Hematopoietic multipotent progenitor cell treated with erythropoietin and hydrocortisone succinate and interleukin-3 and kit ligand, for 15 days (in vitro differentiated cells): Measurements from ENCODE around the gene SLC27A3.
A peak's percentile ranks its signal among the peaks of the same experiment; 100 is the strongest.

ENCODE experiments used
- DNase-seq: peaks from one replicate; pipeline ENCODE4 v3.0.0-alpha.2; 2015; ENCODE audit warnings: low spot score

SLC27A3 gene, protein sequence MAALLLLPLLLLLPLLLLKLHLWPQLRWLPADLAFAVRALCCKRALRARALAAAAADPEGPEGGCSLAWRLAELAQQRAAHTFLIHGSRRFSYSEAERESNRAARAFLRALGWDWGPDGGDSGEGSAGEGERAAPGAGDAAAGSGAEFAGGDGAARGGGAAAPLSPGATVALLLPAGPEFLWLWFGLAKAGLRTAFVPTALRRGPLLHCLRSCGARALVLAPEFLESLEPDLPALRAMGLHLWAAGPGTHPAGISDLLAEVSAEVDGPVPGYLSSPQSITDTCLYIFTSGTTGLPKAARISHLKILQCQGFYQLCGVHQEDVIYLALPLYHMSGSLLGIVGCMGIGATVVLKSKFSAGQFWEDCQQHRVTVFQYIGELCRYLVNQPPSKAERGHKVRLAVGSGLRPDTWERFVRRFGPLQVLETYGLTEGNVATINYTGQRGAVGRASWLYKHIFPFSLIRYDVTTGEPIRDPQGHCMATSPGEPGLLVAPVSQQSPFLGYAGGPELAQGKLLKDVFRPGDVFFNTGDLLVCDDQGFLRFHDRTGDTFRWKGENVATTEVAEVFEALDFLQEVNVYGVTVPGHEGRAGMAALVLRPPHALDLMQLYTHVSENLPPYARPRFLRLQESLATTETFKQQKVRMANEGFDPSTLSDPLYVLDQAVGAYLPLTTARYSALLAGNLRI

DNA sequence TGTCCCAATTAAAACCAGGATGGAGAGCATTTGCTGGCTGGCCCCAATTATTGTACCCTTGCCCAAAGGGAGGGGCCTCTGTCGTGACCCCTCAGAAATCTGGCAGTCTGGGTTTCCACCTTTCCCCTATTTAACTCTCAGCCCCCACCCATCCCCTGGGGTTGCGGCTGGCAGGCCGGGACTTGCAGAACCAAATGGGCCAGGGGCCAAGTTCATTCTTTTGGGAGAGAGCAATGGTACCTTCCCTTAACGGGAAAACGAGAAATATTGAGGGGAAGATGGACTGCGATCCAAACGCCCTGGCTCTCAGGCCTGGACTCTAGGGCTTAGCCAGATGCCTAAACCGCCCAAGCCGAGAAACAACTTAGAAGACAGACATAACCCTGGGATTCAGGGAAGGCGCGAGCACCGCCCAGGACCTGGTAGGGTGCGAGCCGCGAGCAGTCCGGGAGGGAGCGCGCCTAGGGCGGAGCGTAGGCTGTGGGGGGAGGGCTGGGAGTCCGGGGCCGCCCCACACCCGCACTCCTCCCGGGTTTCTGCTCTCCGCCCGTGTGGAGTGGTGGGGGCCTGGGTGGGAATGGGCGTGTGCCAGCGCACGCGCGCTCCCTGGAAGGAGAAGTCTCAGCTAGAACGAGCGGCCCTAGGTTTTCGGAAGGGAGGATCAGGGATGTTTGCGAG lies at the start of gene SLC27A3:
TSS of gene SLC27A3 (plus strand) at position 628 of the 678 bp plus-strand sequence. CDS start 91 bp downstream, outside the sequence.
- no peak for DNase-seq

DNA sequence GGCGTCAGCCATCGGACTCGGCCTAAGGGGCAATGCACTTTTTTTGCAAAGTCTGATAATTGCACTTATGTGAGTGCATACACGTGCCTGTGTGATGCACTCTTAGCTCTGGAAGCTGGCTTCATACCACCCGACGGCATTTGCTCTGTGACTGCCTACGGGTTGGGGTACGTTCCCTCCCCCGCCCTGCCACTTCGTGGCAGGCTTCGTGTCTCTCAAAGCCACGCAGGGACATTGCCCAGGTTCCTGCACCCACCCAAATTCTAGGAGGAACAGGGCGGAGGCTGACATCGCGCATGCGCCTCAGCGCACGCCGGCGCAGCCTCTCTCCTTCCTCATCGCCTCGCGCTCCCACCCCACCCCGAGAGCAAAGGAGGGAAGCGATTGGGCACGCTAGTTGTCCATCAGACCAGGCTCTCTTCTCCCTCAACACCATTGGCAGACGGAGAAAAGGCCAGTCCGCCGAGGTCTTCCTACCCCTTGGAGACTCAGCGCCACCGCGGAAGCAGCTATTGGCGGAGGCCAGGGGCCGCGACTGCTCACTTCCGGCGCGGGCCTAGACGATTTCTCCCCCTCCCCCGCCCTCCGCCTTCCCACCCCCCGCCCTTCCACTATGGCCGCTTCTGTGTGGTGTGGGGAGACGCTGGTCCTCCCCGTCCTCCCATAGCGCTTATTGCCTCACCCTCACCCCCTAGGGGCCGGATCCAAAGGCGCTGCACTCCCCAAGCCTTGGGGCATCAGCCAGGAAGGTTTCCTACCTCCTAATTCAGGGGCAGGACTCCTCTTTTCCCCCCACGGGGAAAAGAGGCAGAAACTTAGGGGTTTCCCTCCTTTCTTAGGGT lies 47.5 kb upstream of the SLC27A3 start, which contains the start of gene INTS3:
TSS of gene INTS3 (plus strand) at position 588 of the 842 bp plus-strand sequence. CDS start 585 bp downstream, outside the sequence.
- DNase-seq, result peak; percentile 99

DNA sequence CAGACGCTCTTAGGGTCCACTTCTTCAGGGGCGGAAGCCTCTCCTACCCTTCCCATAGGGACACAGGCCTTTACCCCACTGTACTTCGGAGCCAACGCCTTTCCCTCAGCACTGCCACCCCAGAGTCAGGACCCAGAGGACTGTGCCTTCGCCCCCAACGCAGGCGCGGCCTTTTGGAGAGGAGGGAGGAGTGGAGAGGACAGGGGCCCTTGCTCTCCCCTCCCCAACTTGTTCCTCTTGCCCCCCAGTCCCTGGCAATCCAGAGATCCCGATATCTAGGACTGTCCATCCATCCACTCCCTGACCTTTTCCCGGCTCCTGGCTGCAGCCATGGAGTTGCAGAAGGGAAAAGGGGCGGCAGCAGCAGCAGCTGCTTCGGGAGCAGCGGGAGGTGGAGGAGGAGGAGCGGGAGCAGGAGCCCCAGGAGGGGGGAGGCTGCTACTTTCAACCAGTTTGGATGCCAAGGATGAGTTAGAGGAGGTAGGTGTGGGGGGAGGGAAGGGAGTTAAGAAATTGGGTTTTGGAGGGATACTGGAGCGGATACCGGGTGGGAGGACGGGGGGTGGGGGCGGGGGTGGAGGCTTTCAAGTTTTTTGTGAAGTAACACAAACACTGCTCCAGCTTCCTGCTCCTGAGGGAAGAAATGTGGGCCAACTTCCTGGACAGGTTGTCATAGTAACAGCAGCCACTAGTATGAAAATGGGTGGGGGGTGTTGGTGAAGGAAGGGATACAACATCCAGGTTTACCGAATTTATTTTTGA lies 46.7 kb upstream of the SLC27A3 start:
- no peak for DNase-seq

DNA sequence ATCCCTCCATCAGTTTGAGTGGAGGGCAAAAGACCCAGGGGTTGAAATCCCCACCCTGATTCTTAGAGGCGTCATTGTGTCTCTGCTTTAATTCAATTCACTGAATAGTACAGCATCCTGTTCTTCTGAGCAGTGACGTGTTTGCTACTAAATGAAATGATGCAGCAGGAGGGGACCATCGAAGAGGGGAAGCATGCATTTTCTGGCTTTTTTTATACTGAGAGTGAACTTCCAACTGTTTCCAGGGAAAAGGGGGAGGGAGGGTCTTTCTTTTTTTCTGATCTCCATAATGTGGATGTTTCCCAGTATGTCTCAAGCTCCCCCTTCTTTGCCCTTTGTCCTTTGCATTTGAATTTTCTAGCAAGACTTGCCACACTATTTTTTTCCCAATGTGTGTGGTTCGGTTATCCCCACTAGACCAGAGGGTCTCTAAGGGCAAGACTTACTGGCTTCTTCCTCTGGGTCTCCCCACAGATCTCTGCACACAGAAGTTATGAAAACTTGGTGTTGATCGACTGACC lies 44.7 kb upstream of the SLC27A3 start:
- DNase-seq, result peak; percentile 1

DNA sequence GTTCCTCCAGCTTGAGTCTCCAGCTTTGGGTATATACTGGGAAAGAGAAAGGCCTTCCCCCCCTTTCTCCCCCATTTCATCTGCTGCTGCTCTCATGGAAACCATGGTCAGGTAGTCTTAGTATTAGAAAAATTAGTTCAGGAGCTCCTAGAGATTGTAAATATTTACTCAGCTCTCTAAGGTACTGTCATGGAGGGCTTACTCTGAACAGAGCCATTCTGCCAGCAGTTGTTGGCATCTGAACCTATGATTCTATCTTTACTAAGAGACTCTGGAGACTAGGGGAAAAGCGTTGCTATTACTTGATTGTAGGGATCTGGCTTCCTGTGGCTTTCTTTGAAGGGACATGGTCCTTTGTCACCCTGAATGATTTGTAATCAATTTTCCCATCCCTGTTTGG lies 41.2 kb upstream of the SLC27A3 start:
- no peak for DNase-seq

DNA sequence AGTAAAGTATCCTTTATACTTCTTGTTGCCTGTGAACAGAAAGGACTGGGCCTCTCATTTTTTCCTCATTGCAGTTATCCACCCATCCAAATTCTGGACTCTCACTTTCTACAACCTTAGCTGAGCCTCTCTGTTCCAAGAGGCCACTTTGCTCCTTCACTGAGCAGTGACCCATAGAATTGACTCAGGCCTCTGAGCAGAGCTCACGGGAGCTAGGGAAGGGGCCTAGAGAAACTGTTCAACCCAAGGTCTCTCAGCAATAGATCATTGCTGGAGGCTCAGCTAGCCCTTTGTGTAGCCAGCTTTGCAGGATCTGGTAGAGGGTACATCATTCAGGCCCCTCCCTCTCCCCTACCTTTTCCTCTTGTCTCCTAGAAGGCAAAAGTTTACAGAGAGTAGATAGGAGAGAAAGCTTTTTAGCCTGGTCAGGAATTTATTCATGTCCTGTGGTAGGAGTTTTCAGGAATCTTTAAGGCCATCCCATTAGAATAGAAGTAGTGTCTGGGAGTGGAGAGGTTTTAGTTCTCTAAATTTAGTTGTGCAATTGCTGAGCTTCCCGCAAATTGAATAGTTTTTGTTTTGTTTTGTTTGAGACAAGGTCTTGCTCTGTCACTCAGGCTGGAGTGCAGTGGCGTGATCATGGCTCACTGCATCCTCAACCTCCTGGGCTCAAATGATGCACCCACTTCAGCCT lies 40.7 kb upstream of the SLC27A3 start:
- no peak for DNase-seq

DNA sequence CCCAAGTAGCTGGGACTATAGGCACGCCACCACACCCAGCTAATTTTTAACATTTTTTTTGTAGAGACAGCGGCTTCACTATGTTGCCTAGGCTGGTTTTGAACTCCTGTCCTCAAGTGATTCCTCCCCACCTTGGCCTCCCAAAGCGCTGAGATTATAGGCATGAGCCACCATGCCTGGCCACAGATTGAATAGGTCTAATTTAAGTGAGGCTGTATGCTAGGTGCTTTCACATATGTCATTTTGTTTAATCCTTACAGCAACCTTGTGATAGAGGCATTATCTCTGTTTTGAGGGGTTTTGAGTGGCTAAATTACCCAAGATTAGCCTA lies 40.2 kb upstream of the SLC27A3 start:
- no peak for DNase-seq

DNA sequence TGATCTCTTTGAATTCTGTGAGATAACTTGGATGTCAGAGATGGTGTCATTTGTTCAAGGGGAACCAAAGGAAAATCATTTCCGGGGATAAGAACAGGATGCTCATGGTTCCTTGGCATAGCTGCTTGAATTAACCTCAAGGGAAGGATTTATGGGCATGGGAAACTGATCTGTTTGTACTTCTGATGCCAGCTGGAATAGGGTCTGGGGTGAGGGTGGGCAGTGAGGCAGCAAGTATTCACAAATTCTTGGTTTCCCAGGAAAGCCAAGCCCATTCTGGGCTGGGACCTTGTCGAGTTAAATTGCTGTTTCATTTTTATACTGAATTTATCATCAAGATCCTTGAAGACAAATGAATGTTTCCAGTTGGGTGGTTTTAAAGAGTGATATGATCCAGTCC lies 33.2 kb upstream of the SLC27A3 start:
- no peak for DNase-seq

DNA sequence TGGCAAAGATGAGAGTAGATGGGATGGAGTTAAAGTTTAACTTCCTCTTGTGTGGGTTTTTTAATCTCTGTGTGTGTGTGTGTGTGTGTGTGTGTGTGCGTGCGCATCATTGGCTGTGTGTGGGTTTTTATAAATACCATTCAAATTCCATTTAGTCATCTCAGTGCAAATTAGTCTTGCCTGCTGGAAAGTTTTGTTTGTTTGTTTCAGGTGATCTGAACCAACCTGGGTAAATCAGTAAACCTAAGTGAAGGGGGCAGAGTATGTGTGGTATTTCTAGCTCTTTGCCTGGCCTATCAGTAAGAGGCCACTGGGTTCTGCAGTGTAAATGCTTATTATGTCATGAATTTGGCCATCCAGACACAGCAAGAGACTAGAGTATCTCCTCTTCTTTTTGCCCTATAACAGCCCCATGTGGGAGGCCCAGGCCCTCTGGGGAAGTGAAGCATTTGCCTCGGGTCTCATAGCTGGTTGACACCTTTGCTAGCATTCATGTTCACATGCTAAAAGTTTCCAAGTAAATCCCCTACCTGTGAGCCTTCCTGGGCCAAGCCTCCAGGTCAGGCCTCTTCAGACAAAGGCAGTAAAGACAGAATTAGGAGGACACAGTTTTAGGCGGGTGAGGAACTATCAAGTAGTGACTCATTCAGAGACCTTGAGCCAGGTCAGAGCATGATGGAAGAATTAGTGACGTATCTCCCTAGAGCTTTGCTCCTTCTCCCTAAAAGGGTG lies 32.6 kb upstream of the SLC27A3 start:
- DNase-seq, result no peak

DNA sequence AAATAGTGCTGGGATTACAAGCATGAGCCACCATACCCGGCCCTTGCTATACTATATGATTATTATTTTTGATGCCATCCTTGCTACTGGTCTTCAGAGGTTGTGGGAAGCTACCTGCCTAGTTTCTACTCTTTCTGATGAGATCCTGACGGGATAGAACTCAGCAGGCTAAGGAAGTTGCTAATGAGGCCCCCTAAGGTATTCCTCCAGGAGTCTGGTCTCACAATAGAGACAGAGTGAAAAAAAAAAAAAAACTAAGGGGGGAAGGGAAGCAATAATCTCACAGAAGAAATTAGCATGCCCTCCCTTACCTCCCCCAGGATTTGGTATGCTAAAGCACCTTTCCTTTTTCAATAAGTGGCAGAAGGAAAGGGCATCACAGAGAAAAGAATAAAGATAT lies 29.8 kb upstream of the SLC27A3 start:
- DNase-seq, result no peak

DNA sequence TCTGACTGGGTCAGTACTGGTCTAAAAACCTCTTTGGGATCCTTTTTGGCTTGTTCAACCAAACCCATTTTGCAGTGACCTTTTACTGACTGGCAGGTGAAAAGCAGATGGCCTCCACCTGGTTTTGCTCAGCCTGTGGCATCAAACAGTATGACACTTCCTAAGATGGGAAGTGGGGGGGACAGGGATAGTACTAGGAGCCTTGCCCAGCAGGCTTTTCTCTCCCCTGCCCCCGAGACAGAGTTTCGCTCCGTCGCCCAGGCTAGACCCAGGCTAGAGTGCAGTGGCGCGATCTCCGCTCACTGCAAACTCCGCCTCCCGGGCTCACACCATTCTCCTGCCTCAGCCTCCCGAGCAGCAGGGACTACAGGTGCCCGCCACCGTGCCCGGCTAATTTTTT lies 29.0 kb upstream of the SLC27A3 start:
- no peak for DNase-seq

DNA sequence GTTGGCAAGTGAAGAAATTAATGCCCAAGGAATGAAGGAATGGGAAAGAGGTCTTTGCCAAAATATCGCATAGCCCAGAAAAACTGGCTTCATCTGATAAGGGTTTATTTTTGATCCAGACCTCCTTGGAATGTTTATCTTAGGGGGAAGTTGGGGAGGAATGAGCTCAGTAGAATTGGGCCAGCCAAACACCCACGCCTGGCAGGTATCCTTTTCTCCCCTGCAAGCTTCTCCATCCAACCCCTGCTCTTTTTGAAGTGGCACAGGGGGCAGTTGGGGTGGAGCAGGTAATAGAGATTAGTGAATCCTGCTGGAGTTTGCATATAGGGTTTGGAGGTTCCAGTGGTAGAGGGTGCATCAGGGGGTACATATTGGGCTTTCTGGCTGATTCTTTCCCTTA lies 26.3 kb upstream of the SLC27A3 start:
- no peak for DNase-seq

DNA sequence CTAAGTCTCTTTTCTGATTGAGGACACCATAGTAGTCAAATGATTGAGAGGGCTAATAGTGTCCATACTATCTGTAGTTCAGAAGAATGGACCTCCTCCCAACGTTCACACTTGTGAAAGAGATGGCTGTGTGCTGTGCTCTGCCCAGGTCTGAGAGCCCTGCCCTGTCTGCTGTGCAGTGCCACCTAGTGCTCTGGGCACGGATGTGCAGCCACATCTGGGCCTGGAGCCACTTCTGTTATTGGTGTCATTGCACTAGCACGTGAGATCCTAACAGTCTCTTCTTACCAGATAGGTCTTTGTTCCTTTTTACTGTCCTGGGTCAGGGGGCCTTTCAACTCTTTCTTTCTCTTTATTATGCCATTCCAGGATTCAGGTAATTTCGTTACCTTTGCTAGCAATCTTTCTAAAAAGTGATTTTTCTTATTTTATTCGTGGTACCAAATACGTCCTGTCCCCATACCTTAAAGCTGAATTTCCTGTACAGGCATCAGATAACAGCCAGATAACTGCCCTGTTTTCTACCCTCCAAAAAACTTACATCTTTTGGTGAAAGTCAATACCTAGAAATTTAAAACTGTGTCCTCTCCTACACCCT lies 25.7 kb upstream of the SLC27A3 start:
- DNase-seq, result peak; percentile 84

DNA sequence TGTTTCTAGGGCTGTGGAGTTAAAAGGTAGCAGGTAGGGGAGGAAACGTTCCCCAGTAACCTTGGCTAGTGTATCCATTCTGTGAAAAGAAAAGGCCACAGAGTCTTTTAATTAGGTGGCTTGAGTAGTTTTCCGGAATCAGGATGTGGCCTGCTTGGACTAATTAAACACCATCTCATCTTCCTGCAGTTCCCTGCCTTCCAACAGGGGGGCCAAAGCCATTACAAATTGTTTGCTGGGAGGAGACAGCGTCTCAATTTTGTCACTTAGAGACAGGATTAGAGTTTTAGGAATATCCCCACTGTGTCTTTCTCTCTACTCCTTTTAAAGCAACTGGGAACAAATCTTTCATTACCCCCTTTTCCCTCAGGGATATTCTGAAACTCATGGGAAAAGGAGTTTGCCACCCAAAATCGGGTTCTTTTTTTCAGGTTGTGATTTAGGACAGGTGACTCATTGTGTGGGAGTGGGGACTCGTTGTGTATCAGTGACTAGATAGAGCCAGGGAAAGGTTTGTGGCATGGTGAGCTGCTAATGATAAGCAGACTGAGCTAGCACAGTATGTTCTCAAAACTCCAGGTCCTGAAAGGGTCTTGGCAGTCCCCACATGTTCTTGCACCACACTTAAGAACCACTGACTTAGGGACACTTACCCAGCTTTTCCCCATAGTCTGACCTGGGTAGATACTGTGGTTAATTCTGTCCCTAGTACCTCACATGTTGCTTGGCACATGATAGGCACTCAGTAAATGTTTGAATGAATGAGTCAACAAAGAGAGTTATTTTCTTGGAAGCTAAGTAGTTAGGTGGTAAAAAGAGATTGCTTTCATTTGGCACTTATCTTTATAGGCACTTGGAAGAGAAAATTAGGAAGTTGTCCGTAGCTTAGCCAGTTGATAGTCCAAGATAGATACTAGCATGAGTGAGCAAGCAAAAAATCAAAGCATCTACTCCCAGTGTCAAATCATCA lies 24.9 kb upstream of the SLC27A3 start:
- no peak for DNase-seq

DNA sequence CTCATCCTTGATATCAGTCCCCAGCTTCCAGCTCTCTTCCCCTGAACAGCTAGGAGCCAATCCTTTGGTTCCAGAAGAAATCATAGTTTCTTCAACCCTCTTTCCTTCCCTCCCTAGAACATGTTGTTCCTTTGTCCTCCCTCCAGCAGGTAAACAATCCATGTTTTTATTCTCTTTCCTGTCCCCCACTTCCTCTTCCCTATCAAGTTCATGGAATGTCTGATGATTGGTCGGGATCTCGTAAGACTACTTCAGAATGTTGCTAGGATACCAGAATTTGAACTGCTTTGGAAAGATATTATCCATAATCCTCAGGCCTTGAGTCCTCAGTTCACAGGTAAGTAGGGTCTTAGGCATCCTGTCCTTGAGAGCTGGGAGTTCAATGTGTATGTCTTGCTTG lies 23.1 kb upstream of the SLC27A3 start:
- DNase-seq, result no peak

DNA sequence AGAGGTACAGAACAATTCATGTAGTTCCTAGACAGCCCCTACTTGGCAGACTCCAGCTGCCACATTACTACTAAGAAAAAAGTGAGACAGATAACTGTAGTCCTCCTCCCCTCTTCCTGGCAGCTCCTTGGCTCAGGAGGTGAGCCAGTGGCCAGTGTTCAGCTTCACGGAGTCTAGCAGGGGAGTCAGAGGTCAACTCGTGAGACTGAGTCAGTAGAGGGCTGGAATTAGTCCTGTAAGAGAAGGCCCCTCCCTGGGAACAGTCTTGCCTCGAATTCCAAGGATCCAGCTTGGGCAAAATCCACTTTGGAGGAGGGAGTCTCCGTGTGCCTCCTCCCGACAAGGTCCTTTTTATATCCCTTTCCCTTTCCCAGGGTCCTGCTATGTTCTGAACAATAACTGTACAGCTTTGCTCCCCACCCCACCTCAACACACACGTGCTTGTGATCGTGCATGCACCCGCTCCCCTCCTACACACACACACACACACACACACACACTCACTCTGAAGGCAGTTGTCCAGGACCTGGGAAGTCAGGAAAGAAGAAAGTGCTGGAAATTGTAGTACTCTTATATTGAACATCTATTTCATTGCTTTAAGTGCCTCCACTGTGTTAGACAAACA lies 22.5 kb upstream of the SLC27A3 start:
- no peak for DNase-seq

DNA sequence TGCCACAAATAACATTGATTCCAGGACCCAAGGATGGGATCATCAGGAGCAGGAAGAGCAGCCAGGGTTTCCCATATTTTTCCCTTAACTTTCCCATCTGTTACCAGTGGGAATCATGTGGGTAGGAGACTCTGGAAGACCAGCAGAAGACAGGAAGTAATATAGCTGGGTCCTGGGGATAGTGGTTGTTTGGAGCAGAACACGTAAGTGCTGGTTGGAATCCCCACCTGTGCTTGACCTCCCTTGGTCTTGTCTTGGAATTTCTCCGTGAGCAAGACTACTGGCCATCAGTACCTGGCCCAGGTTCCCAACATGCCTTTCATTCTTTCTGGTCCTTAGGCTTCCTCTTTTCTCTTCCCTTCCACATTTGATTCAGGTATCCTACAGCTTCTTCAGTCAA lies 20.9 kb upstream of the SLC27A3 start:
- no peak for DNase-seq

DNA sequence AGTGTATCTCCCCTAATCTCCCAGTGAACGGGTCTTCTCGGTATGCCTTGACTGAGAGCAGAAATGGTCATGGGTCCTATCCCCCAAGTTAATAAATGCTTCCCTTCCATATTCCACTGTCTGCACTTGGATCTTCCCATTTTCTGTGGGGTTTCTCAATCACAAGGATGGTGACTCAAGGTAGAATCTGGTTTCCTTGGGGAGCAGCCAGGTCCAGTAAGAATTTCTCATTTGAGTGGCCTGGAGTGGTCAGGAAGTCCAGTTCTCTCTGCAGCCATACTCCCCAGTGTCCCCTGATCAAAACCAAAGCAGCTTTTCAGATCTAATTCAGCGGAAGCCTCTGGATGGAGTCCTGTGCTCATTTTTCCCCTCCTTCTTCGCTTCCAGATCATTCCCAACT lies 14.8 kb upstream of the SLC27A3 start:
- DNase-seq, result no peak
